T-helper 1 cell treated with Interleukin-12 subunit alpha and Interleukin-12 subunit beta and Interleukin-4 antibody, amounts not matched to agents 30 μg/mL and 1 μg/mL, for 36 hours (primary cell): ENCODE measurements around the gene THEMIS2.

Experiments
- H3K27ac Mint-ChIP-seq: one replicate; pipeline ENCODE4 v1.8.0; 2021; ENCODE audit warnings: mild to moderate bottlenecking, mixed read lengths
- H3K27me3 Mint-ChIP-seq: one replicate; pipeline ENCODE4 v1.8.0; 2021; ENCODE audit warnings: low read depth, mixed read lengths
- H3K36me3 Mint-ChIP-seq: one replicate; pipeline ENCODE4 v1.8.0; 2021; ENCODE audit warnings: low read depth, mixed read lengths
- H3K4me1 Mint-ChIP-seq: one replicate; pipeline ENCODE4 v1.8.0; 2021; ENCODE audit warnings: low read depth, mixed read lengths
- H3K4me3 Mint-ChIP-seq: one replicate; pipeline ENCODE4 v1.8.0; 2021; ENCODE audit warnings: mild to moderate bottlenecking, moderate library complexity, mixed read lengths
- H3K9me3 Mint-ChIP-seq: one replicate; pipeline ENCODE4 v1.8.0; 2021; ENCODE audit warnings: mixed read lengths

THEMIS2 gene

DNA sequence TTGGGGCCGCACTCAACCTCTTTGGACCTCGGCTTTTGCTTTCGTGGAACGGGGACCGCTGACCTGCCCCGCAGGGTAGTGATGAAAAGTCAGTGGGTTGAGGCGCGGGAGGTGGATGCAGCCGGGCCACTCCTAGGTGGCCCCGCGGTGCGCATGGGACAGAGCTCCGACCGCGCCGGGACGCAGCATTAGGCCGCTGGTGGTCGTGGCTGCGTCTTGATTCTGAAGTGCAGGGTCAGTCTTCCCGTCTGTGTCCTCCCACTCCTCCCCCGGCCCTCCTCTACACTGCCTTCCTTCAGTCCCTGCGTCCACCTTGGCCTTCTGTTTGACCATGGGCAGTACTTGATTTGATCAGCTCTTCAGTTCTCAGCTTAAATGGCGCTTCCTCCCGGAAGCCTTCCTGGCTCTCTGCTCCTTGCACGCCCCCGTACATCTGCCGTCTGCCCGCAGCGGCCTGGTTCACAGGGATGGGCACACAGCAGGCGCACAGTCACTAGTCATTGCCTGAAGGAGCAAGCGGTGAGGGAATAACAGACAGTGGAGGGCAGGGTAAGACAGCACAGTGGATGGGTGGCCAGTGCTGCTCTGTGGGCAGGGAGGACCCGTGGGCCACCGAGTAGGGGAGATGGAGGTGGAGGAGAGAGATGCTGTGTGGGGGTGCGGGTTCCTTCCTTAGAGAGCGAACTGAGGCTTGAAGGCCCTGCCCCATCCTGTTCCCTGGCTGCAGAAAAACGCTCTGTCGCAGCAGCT, 633 bp downstream of the THEMIS2 start:
- no peaks in the 10 kb centered on the region for H3K27me3 Mint-ChIP-seq
- peaks cover 14% of the 10 kb centered on the region for H3K36me3 Mint-ChIP-seq
- H3K9me3 Mint-ChIP-seq: no peaks in the 10 kb centered on the region
- H3K4me3 Mint-ChIP-seq: peak overlapping the region; percentile 95
- peak overlapping the region; percentile 83 for H3K27ac Mint-ChIP-seq
- H3K4me1 Mint-ChIP-seq: peaks cover 34% of the 10 kb centered on the region

GRCh38 chr1:27873671-27874384, 1.5 kb downstream of the THEMIS2 start:
- no peaks in the 10 kb centered on the region for H3K9me3 Mint-ChIP-seq

DNA sequence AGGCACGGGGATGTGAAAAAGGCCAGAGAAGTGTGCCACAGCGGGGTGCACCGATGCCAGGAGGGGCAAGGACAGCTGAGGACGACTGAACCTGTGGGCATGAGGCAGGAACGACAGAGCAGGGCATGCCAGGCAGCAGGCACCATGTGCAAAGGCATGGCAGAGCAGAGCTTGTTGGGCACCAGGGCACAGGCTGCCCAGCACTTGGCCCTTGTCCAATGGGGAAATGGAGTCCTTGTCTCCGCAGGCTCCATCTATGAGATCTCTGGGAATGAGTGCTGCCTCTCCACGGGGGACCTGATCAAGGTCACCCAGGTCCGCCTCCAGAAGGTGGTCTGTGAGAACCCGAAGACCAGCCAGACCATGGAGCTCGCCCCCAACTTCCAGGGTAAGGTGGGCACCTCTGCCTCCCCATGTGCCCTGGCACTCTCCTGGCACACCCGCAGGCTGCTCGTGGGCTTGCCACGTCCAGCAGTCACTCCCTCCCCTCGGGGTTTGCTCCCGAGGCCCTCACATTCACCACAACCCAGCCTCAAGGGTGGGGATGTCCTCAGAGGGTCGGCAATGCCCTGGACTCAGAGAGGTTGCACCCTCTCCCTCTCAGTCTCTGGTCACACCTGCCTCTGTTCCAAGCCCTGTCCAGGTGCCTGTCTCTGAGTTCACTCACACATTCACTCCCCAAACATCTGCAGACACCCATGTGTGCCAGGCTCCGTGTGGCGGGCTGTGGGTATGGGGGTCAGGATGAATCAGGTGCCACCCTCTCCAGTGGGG, 4.2 kb downstream of the THEMIS2 start:
- H3K9me3 Mint-ChIP-seq: no peaks in the 10 kb centered on the region
- peaks cover 27% of the 10 kb centered on the region for H3K4me1 Mint-ChIP-seq
- peak overlapping the region; percentile 57 for H3K27ac Mint-ChIP-seq
- H3K27me3 Mint-ChIP-seq: no peaks in the 10 kb centered on the region
- no peak overlapping the region for H3K4me3 Mint-ChIP-seq
- peaks cover 33% of the 10 kb centered on the region for H3K36me3 Mint-ChIP-seq

More at GRCh38 chr1:27873671-27874384, 1.5 kb downstream of the THEMIS2 start:
- peaks cover 35% of the 10 kb centered on the region for H3K4me1 Mint-ChIP-seq
- H3K27me3 Mint-ChIP-seq: no peaks in the 10 kb centered on the region
- H3K27ac Mint-ChIP-seq: peak overlapping the region; percentile 83
- H3K36me3 Mint-ChIP-seq: peaks cover 21% of the 10 kb centered on the region
- peak overlapping the region; percentile 95 for H3K4me3 Mint-ChIP-seq

- Mint-ChIP-seq H3K9me3 (no peaks in the 10 kb centered on the region), H3K4me1 (peaks cover 27% of the 10 kb centered on the region), H3K27ac (peak overlapping the region; percentile 57), H3K27me3 (no peaks in the 10 kb centered on the region), H3K4me3 (no peak overlapping the region), H3K36me3 (peaks cover 35% of the 10 kb centered on the region)
Observed at GRCh38 chr1:27877115-27877416, 4.7 kb downstream of the THEMIS2 start.

DNA sequence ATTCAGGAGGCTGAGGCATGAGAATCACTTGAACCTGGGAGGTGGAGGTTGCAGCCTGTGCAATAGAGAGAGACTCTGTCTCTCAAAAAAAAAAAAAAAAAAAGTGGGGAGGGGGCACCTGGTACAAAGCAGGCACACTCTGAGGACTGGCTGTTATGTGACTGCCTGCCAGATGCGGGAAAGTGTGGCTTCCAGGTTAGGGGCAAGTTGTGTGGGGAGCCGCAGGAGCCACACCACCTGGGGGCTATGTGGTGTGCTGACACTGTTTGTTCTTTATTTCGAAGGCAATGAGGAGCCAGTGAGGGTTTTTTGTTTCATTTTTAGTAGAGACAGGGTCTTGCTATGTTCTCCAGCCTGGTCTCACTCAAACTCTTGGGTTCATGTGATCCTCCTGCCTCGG, 5.7 kb downstream of the THEMIS2 start:
- Mint-ChIP-seq H3K36me3 (peaks cover 40% of the 10 kb centered on the region), H3K4me3 (no peak overlapping the region), H3K27ac (peak overlapping the region; percentile 2), H3K4me1 (peaks cover 27% of the 10 kb centered on the region), H3K9me3 (no peaks in the 10 kb centered on the region), H3K27me3 (no peaks in the 10 kb centered on the region)

DNA sequence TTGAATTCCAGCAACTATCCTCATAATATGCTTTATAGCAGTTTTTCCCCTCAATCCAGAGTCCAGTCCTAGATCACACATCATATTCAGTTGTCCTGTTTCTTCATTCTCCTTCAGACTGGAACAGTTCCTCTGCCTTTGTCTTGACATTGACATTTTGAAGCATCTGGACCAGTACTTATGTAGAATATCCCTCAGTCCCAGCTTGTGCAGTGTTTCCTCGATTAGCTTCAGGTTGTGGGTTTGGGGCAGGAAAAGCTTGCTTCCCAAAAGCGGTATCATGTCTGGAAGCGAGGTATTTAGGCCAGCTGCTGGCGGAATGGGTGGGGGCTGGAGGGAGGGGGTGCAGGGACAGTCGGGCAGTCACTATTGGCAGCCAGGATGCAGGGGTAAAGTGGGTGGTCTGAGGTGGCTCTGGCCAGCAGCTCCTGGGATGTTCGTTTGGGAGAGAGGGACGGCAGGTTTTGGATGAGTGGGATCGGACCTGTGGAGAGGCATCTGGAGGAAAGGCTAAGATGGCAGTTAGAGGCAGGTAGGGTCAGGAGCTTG, 6.5 kb downstream of the THEMIS2 start:
- Mint-ChIP-seq H3K9me3 (no peaks in the 10 kb centered on the region), H3K36me3 (peaks cover 43% of the 10 kb centered on the region), H3K4me1 (peaks cover 28% of the 10 kb centered on the region), H3K27me3 (no peaks in the 10 kb centered on the region), H3K27ac (peak overlapping the region; percentile 0), H3K4me3 (no peak overlapping the region)

- peak overlapping the region; percentile 0 for H3K27ac Mint-ChIP-seq
- no peaks in the 10 kb centered on the region for H3K9me3 Mint-ChIP-seq
- H3K4me3 Mint-ChIP-seq: no peak overlapping the region
- peaks cover 35% of the 10 kb centered on the region for H3K4me1 Mint-ChIP-seq
- no peaks in the 10 kb centered on the region for H3K27me3 Mint-ChIP-seq
- H3K36me3 Mint-ChIP-seq: peaks cover 50% of the 10 kb centered on the region
Observed at GRCh38 chr1:27879374-27880082, 7.2 kb downstream of the THEMIS2 start.

DNA sequence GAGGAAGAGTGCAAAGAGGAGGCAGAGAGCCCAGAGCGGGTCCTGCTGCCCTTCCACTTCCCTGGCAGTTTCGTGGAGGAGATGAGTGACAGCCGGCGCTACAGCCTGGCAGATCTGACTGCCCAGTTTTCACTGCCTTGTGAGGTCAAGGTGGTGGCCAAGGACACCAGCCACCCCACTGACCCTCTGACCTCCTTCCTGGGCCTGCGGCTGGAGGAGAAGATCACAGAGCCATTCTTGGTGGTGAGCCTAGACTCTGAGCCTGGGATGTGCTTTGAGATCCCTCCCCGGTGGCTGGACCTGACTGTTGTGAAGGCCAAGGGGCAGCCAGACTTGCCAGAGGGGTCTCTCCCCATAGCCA, 10.2 kb downstream of the THEMIS2 start:
- Mint-ChIP-seq H3K4me1 (peaks cover 55% of the 10 kb centered on the region), H3K4me3 (no peak overlapping the region), H3K27me3 (no peaks in the 10 kb centered on the region), H3K36me3 (peaks cover 72% of the 10 kb centered on the region), H3K27ac (no peak overlapping the region), H3K9me3 (no peaks in the 10 kb centered on the region)

- H3K9me3 Mint-ChIP-seq: no peaks in the 10 kb centered on the region
- H3K36me3 Mint-ChIP-seq: peaks cover 69% of the 10 kb centered on the region
- peaks cover 50% of the 10 kb centered on the region for H3K4me1 Mint-ChIP-seq
- no peaks in the 10 kb centered on the region for H3K27me3 Mint-ChIP-seq
- no peak overlapping the region for H3K4me3 Mint-ChIP-seq
- peak overlapping the region; percentile 41 for H3K27ac Mint-ChIP-seq
Observed at GRCh38 chr1:27883536-27883935, 11.2 kb downstream of the THEMIS2 start.

- Mint-ChIP-seq H3K4me3 (no peak overlapping the region), H3K27me3 (no peaks in the 10 kb centered on the region), H3K9me3 (no peaks in the 10 kb centered on the region), H3K36me3 (peaks cover 67% of the 10 kb centered on the region), H3K27ac (peak overlapping the region; percentile 55), H3K4me1 (peaks cover 53% of the 10 kb centered on the region)
Observed at GRCh38 chr1:27884006-27884954, 11.9 kb downstream of the THEMIS2 start.

DNA sequence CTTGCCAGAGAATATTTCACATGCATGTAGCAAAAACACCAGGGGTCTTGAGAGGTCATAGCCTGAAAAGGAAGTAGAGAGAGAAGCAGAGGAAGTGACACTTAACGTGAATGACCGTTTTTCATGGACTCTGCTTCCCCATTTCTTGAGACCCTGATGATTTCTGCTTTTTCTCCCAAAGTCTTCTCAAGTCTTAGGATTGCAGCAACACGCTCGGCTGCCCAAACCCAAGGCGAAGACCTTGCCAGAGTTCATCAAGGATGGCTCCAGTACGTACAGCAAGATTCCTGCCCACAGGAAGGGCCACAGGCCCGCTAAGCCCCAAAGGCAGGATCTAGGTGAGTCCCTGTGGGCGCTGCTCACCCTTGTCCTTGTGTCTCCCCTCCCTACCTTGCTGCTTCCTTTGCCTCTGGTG, 12.8 kb downstream of the THEMIS2 start:
- Mint-ChIP-seq H3K9me3 (no peaks in the 10 kb centered on the region), H3K27ac (peak overlapping the region; percentile 67), H3K4me3 (no peak overlapping the region), H3K4me1 (peaks cover 55% of the 10 kb centered on the region), H3K36me3 (peaks cover 66% of the 10 kb centered on the region), H3K27me3 (no peaks in the 10 kb centered on the region)

DNA sequence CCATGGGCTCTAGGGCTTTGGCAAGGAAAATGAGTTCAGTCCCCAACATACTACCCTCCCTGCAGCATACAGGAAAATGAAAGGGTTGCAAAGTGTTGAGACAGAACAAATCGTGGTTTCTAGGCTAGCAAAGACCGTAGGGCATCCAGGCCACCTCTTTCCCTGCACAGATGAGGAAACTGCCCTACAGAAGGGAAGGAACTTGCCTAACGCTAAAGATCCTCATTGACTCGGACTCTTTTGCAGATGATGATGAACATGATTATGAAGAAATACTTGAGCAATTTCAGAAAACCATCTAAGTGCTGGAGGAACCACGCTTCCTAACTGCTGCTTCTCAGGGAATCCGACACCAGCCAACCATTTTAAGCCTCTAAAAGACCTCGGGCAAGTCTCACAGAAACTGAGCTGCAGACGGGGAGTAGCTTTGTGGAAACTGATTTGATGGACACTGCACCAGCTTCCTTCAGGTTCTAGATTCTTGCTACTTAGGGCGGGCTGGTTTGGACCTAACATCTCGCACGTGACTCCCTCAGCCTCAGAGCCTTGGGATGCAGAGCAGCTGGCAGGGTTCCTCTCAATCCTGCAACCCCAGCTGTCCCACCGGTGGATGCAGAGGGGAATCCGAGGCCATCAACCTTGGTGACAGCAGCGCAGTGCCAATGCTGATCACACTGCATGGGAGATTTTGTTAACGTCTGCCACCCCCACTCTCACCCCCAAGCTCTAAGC, 13.4 kb downstream of the THEMIS2 start:
- H3K4me1 Mint-ChIP-seq: peaks cover 61% of the 10 kb centered on the region
- no peaks in the 10 kb centered on the region for H3K9me3 Mint-ChIP-seq
- H3K27me3 Mint-ChIP-seq: no peaks in the 10 kb centered on the region
- peak overlapping the region; percentile 92 for H3K27ac Mint-ChIP-seq
- H3K36me3 Mint-ChIP-seq: peaks cover 69% of the 10 kb centered on the region
- H3K4me3 Mint-ChIP-seq: peak overlapping the region; percentile 70

- Mint-ChIP-seq H3K27me3 (no peaks in the 10 kb centered on the region), H3K36me3 (peaks cover 73% of the 10 kb centered on the region), H3K9me3 (no peaks in the 10 kb centered on the region), H3K27ac (peak overlapping the region; percentile 92), H3K4me1 (peaks cover 66% of the 10 kb centered on the region), H3K4me3 (peak overlapping the region; percentile 70)
Observed at GRCh38 chr1:27886353-27886679, 14.0 kb downstream of the THEMIS2 start.
